HepG2 (cell line): ENCODE results near the gene ANG. TPM values are rescaled to one million over a fixed set of nuclear protein-coding genes. Genes with fewer than 3 reads are reported as not detected.
A peak's percentile ranks its signal among the peaks of the same experiment; 100 is the strongest.

Experiments used
- CENPT ChIP-seq: sonication (generic); formaldehyde crosslinking; IDR thresholded peaks from 2 replicates; pipeline ENCODE4 v1.8.0; 2022; ENCODE audit warnings: low read depth, mild to moderate bottlenecking, moderate library complexity, missing genetic modification reagents
- MED8 ChIP-seq: sonication (generic); formaldehyde crosslinking; IDR thresholded peaks from 2 replicates; pipeline ENCODE4 v1.8.1; 2023; ENCODE audit warnings: mild to moderate bottlenecking, missing genetic modification reagents; ENCODE audit not compliant: insufficient replicate concordance
- PLRG1 ChIP-seq: fragments of 450-650 bp; conservative IDR thresholded peaks from 2 replicates; pipeline ENCODE4 v1.6.1; 2016
- RAD51 ChIP-seq: fragments of 450-650 bp; IDR thresholded peaks from 2 replicates; pipeline ENCODE4 v1.6.1; 2016; ENCODE audit warnings: borderline replicate concordance
- TOE1 ChIP-seq: sonication (generic); formaldehyde crosslinking; IDR thresholded peaks from 2 replicates; pipeline ENCODE4 v1.4.0; 2020; ENCODE audit warnings: mild to moderate bottlenecking, missing genetic modification reagents
- ZBTB21 ChIP-seq: sonication (generic); formaldehyde crosslinking; IDR thresholded peaks from 2 replicates; pipeline ENCODE4 v1.4.0; 2020; ENCODE audit warnings: missing genetic modification reagents
- ZNF547 ChIP-seq: sonication (generic); formaldehyde crosslinking; IDR thresholded peaks from 2 replicates; pipeline ENCODE4 v1.5.1; 2020; ENCODE audit warnings: mild to moderate bottlenecking, missing genetic modification reagents
- ZNF891 ChIP-seq: sonication (generic); formaldehyde crosslinking; IDR thresholded peaks from 2 replicates; pipeline ENCODE4 v1.5.0; 2020; ENCODE audit warnings: mild to moderate bottlenecking, missing genetic modification reagents
- polyA plus RNA-seq, 8 experiments: library from polyadenylated mRNA; depleted of rRNA in 3 of 8; stranded (reverse) in 7 of 8; unstranded in 1 of 8; fragments of >200 nt; fragmentation: Illumina TruSeq in 4 of 8; extraction: Trizol in 4 of 8; gene quantifications; 2 replicates each; pipeline versions ENCODE4 v1.2.1 to v1.2.3, GENCODE V29; 2011 to 2016; ENCODE audit warnings: low read depth in 4 of 8, missing spikeins in 1 of 8, mixed read lengths in 1 of 8; ENCODE audit not compliant: insufficient read depth in 1 of 8
- total RNA-seq, 5 experiments: library from RNA; depleted of rRNA; stranded (reverse); fragments of >200 nt; fragmentation: Illumina TruSeq; extraction: Trizol; gene quantifications; 2 replicates each; pipeline ENCODE4 v1.2.3, GENCODE V29; 2016; ENCODE audit warnings: low read depth in 1 of 5
- TF ChIP-seq, protein P1 (sequence below): sonication (generic); formaldehyde crosslinking; conservative IDR thresholded peaks from 2 replicates; pipeline ENCODE4 v1.4.0; 2020; ENCODE audit warnings: missing genetic modification reagents
- TF ChIP-seq, protein P2 (sequence below): sonication (generic); formaldehyde crosslinking; IDR thresholded peaks from 2 replicates; pipeline ENCODE4 v1.8.0; 2022; ENCODE audit warnings: mild to moderate bottlenecking, missing genetic modification reagents
- TF ChIP-seq, protein P3 (sequence below): sonication (generic); formaldehyde crosslinking; IDR thresholded peaks from 2 replicates; pipeline ENCODE4 v1.9.0; 2021; ENCODE audit warnings: missing genetic modification reagents, borderline replicate concordance
- TF ChIP-seq, protein P4 (sequence below): sonication (generic); formaldehyde crosslinking; IDR thresholded peaks from 2 replicates; pipeline ENCODE4 v1.4.0; 2020; ENCODE audit warnings: mild to moderate bottlenecking, missing genetic modification reagents
- TF ChIP-seq, protein P5 (sequence below): sonication (generic); formaldehyde crosslinking; IDR thresholded peaks from 2 replicates; pipeline ENCODE4 v1.5.0; 2020; ENCODE audit warnings: mild to moderate bottlenecking, missing genetic modification reagents
- TF ChIP-seq, protein P6 (sequence below), 2 experiments: sonication (generic) in 1 of 2; formaldehyde crosslinking in 1 of 2; IDR thresholded peaks; 2 replicates each; pipeline versions ENCODE4 v1.4.0 to v1.6.1; 2016 to 2020; ENCODE audit warnings: borderline replicate concordance in 1 of 2, low read depth in 1 of 2, mild to moderate bottlenecking in 1 of 2, missing genetic modification reagents in 1 of 2

Gene ANG
- total and polyA plus RNA-seq, 2 of the 13 experiments (the other 11 are each of a cell fraction or from before 2014, with no cell fraction given) = 83.6 to 401 TPM

DNA sequence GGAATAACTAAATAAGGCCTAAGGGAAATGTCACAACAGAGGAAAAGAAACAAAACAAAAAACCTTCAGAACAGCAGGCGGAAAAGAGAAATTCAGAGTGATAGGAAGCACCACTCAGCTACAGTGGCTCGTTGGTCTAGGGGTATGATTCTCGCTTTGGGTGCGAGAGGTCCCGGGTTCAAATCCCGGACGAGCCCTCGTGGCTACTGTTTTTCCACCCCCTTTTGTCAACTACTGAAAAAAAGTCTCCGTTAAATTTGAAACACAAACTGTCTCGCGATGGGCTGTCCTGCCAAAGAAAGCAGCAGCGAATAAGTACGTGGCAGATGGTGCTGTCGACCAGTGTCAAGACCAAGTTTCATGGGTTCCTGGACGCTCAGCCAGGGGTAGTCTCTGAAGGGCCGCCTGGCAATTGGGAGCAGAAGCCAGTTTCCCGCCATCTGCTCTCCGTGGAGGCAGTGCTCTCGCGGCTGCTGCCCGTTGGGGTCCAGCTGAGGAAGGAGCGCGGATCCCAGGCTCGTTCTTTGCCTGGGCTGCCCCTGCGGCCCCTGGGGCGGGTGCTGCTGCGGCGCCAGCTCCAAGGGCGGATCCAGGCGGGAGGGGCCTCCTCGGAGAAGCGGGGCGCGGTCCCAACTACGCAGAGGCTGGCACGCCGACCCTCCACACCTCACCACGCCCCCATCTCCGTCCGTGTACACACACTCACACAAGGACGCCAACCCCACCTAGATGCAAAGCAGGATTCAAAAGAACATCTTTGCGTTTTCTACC lies 4.5 kb upstream of the ANG start, which contains the start of gene RNASE4 (continued):
- TF ChIP-seq, protein P1, sequence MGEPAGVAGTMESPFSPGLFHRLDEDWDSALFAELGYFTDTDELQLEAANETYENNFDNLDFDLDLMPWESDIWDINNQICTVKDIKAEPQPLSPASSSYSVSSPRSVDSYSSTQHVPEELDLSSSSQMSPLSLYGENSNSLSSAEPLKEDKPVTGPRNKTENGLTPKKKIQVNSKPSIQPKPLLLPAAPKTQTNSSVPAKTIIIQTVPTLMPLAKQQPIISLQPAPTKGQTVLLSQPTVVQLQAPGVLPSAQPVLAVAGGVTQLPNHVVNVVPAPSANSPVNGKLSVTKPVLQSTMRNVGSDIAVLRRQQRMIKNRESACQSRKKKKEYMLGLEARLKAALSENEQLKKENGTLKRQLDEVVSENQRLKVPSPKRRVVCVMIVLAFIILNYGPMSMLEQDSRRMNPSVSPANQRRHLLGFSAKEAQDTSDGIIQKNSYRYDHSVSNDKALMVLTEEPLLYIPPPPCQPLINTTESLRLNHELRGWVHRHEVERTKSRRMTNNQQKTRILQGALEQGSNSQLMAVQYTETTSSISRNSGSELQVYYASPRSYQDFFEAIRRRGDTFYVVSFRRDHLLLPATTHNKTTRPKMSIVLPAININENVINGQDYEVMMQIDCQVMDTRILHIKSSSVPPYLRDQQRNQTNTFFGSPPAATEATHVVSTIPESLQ = peak; percentile 21; the same call in 1 of the 2 replicates
- TF ChIP-seq, protein P2, sequence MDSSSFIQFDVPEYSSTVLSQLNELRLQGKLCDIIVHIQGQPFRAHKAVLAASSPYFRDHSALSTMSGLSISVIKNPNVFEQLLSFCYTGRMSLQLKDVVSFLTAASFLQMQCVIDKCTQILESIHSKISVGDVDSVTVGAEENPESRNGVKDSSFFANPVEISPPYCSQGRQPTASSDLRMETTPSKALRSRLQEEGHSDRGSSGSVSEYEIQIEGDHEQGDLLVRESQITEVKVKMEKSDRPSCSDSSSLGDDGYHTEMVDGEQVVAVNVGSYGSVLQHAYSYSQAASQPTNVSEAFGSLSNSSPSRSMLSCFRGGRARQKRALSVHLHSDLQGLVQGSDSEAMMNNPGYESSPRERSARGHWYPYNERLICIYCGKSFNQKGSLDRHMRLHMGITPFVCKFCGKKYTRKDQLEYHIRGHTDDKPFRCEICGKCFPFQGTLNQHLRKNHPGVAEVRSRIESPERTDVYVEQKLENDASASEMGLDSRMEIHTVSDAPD (CRISPR knock-in tag) = peak; percentile 55
- TF ChIP-seq ZBTB21 (CRISPR knock-in tag) (0 out of 2 replicates have a peak, but pooled peaks have one; percentile 6), RAD51 (no peak), ZNF547 (CRISPR knock-in tag) (peak; percentile 95), ZNF891 (CRISPR knock-in tag) (no peak; the same call in none of the 2 replicates), CENPT (no peak), TOE1 (CRISPR knock-in tag) (no peak), MED8 (CRISPR knock-in tag) (no peak), PLRG1 (no peak)
- TF ChIP-seq, protein P3, sequence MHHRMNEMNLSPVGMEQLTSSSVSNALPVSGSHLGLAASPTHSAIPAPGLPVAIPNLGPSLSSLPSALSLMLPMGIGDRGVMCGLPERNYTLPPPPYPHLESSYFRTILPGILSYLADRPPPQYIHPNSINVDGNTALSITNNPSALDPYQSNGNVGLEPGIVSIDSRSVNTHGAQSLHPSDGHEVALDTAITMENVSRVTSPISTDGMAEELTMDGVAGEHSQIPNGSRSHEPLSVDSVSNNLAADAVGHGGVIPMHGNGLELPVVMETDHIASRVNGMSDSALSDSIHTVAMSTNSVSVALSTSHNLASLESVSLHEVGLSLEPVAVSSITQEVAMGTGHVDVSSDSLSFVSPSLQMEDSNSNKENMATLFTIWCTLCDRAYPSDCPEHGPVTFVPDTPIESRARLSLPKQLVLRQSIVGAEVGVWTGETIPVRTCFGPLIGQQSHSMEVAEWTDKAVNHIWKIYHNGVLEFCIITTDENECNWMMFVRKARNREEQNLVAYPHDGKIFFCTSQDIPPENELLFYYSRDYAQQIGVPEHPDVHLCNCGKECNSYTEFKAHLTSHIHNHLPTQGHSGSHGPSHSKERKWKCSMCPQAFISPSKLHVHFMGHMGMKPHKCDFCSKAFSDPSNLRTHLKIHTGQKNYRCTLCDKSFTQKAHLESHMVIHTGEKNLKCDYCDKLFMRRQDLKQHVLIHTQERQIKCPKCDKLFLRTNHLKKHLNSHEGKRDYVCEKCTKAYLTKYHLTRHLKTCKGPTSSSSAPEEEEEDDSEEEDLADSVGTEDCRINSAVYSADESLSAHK (CRISPR knock-in tag) = no peak
- TF ChIP-seq, protein P4, sequence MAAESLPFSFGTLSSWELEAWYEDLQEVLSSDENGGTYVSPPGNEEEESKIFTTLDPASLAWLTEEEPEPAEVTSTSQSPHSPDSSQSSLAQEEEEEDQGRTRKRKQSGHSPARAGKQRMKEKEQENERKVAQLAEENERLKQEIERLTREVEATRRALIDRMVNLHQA = no peak; the same call in 1 of the 2 replicates
- TF ChIP-seq, protein P5, sequence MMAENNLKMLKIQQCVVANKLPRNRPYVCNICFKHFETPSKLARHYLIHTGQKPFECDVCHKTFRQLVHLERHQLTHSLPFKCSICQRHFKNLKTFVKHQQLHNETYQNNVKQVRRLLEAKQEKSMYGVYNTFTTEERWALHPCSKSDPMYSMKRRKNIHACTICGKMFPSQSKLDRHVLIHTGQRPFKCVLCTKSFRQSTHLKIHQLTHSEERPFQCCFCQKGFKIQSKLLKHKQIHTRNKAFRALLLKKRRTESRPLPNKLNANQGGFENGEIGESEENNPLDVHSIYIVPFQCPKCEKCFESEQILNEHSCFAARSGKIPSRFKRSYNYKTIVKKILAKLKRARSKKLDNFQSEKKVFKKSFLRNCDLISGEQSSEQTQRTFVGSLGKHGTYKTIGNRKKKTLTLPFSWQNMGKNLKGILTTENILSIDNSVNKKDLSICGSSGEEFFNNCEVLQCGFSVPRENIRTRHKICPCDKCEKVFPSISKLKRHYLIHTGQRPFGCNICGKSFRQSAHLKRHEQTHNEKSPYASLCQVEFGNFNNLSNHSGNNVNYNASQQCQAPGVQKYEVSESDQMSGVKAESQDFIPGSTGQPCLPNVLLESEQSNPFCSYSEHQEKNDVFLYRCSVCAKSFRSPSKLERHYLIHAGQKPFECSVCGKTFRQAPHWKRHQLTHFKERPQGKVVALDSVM (CRISPR knock-in tag) = peak; percentile 37; the same call in 1 of the 2 replicates
- TF ChIP-seq, protein P6, sequence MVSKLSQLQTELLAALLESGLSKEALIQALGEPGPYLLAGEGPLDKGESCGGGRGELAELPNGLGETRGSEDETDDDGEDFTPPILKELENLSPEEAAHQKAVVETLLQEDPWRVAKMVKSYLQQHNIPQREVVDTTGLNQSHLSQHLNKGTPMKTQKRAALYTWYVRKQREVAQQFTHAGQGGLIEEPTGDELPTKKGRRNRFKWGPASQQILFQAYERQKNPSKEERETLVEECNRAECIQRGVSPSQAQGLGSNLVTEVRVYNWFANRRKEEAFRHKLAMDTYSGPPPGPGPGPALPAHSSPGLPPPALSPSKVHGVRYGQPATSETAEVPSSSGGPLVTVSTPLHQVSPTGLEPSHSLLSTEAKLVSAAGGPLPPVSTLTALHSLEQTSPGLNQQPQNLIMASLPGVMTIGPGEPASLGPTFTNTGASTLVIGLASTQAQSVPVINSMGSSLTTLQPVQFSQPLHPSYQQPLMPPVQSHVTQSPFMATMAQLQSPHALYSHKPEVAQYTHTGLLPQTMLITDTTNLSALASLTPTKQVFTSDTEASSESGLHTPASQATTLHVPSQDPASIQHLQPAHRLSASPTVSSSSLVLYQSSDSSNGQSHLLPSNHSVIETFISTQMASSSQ (IDR thresholded peaks at IDR 0.05; ENCODE audit: low read depth) = 0 out of 2 replicates have a peak, but pooled peaks have one; percentile 51
- TF ChIP-seq, protein P6 (CRISPR knock-in tag; IDR thresholded peaks at IDR 0.05; ENCODE audit: borderline replicate concordance) = 0 out of 2 replicates have a peak, but pooled peaks have one; percentile 22
